Sigmoid colon (tissue), 7 donors: ENCODE measurements around the gene GFM1. TPM values are rescaled to one million over a fixed set of nuclear protein-coding genes. Genes with fewer than 3 reads are reported as not detected.

Experiments used
- DNase-seq: peaks from one replicate; pipeline ENCODE4 v3.0.0-alpha.2; 2019
- H3K27ac ChIP-seq, 4 donors: fragments of 200-600 bp; sonication (generic); one replicate each; pipeline ENCODE4 v1.5.1; 2016 to 2019; ENCODE audit warnings: mild to moderate bottlenecking in 1 of 4
- H3K27me3 ChIP-seq, 3 donors: fragments of 200-600 bp; sonication (generic); one replicate each; pipeline ENCODE4 v1.5.1; 2019; ENCODE audit warnings: mild to moderate bottlenecking in 1 of 3
- H3K36me3 ChIP-seq, 4 donors: fragments of 200-600 bp; sonication (generic); one replicate each; pipeline ENCODE4 v1.5.1; 2016 to 2019
- H3K4me1 ChIP-seq, 4 donors: fragments of 200-600 bp; sonication (generic); one replicate each; pipeline ENCODE4 v1.5.1; 2017 to 2019
- H3K4me3 ChIP-seq, 4 donors: fragments of 200-600 bp; sonication (generic); one replicate each; pipeline ENCODE4 v1.5.1; 2017 to 2019; ENCODE audit warnings: mild to moderate bottlenecking in 2 of 4, moderate library complexity in 1 of 4
- H3K9me3 ChIP-seq, 4 donors: fragments of 200-600 bp in 3 of 4; sonication (generic) in 3 of 4; one replicate each; pipeline versions ENCODE4 v1.5.1 to v1.6.1; 2013 to 2019
- CTCF ChIP-seq, 4 experiments: fragments of 450-650 bp in 3 of 4; fragments of 200-600 bp in 1 of 4; IDR thresholded peaks; one replicate each; pipeline ENCODE4 v1.5.1; 2016 to 2019; ENCODE audit warnings: antibody characterized with exemption in 4 of 4, mild to moderate bottlenecking in 3 of 4, moderate library complexity in 2 of 4
- EP300 ChIP-seq, 4 donors: sonication (generic); formaldehyde crosslinking; IDR thresholded peaks; one replicate each; pipeline ENCODE4 v1.6.1; 2017; ENCODE audit warnings: antibody characterized with exemption in 4 of 4
- POLR2A ChIP-seq, 2 donors: fragments of 450-650 bp; IDR thresholded peaks; one replicate each; pipeline ENCODE4 v1.6.1; 2016; ENCODE audit warnings: antibody characterized with exemption in 2 of 2, mild to moderate bottlenecking in 2 of 2, moderate library complexity in 2 of 2
- POLR2AphosphoS5 ChIP-seq, 4 donors: sonication (generic); formaldehyde crosslinking; IDR thresholded peaks; one replicate each; pipeline ENCODE4 v1.6.1; 2017; ENCODE audit warnings: antibody characterized with exemption in 4 of 4
- WGBS, 2 donors: extraction: QIAGEN DNeasy Blood & Tissue Kit; methylation state at CpG; one replicate each; pipeline ENCODE4 v1.1.7; 2013; 5-methylcytosine and 5-hydroxymethylcytosine counted together
- intact Hi-C: fragments of 100-400 bp; cut with DNase I; formaldehyde crosslinking; loops from one replicate; pipeline ENCODE4 v1.15.1; 2023
- polyA plus RNA-seq, 3 donors: library from polyadenylated mRNA; stranded (reverse); fragments of 200-250 nt; gene quantifications; one replicate each; pipeline ENCODE4 v1.2.3, GENCODE V29; 2013
- total RNA-seq, 4 donors: library from RNA; depleted of rRNA; stranded (reverse); fragments of >200 nt; gene quantifications; one replicate each; pipeline ENCODE4 v1.1.0, GENCODE V29; 2016
- donor health status: healthy with polysubstance abuse.
- donor health status: Bipolar disorder and iron deficiency.
- donor health status: healthy.

The GFM1 gene
- total RNA-seq (10 to 100 TPM; 32.7 to 56.2 (median 42.7) TPM), polyA plus RNA-seq (10 to 100 TPM; 10.2 to 23.0 (median 16.8) TPM)

- no peaks in the 10 kb centered on the region for H3K27me3 ChIP-seq
Measured at GRCh38 chr3:158644345-158644908, at the start of gene GFM1. Gene GFM1, plus strand, starts transcription at chr3:158644527. Its CDS starts 108 bp downstream, at chr3:158644635.

GRCh38 chr3:158600787-158601186 is 43.5 kb upstream of the GFM1 start:
- no peaks in the 10 kb centered on the region for H3K9me3 ChIP-seq
- H3K27ac ChIP-seq: no peak overlapping the region
- peaks cover 0 to 42% (median 0%) of the 10 kb centered on the region in 4 donors for H3K36me3 ChIP-seq
- H3K4me3 ChIP-seq: no peak overlapping the region
- 96 to 98% methylated on average over 2 of the region's 2 CpGs for WGBS, 2 donors
- intact Hi-C loops: no loop called here
- TF ChIP-seq POLR2A (IDR thresholded peaks at IDR 0.05) (no peak), EP300 (IDR thresholded peaks at IDR 0.05) (no peak), POLR2AphosphoS5 (IDR thresholded peaks at IDR 0.05) (no peak), CTCF (IDR thresholded peaks at IDR 0.05) (no peak)
- no peaks in the 10 kb centered on the region for H3K4me1 ChIP-seq
- no peaks in the 10 kb centered on the region for H3K27me3 ChIP-seq
- no peak for DNase-seq

More at GRCh38 chr3:158644345-158644908, at the start of gene GFM1:
- Histone ChIP-seq H3K4me1 (peaks cover 0 to 18% (median 14%) of the 10 kb centered on the region in 4 donors), H3K9me3 (no peaks in the 10 kb centered on the region), H3K4me3 (peak within 1 kb of the TSS; percentile 83 to 90 (median 86)), H3K27ac (peak within 1 kb of the TSS; percentile 85 to 90 (median 86)), H3K36me3 (peaks cover 0 to 35% (median 3%) of the 10 kb centered on the region in 4 donors)
- peak; percentile 96 for DNase-seq
- intact Hi-C loops: loop anchor here (5.0 to 10.0 kb wide), 2 partner anchors 70 to 158 kb away; partner anchors contain the start of genes MFSD1 and MLF1
- whole genome bisulfite sequencing, 2 donors: 0 to 1% methylated on average over 42 of the region's 42 CpGs
- TF ChIP-seq CTCF (IDR thresholded peaks at IDR 0.05): peak; percentile 59 to 76 (median 62)
- no peak for TF ChIP-seq EP300 (IDR thresholded peaks at IDR 0.05)
- TF ChIP-seq POLR2AphosphoS5 (IDR thresholded peaks at IDR 0.05): peak; percentile 55 to 87 (median 87)
- peak; percentile 10 to 55 for TF ChIP-seq POLR2A (IDR thresholded peaks at IDR 0.05)

- H3K36me3 ChIP-seq: peaks cover 0 to 44% (median 0%) of the 10 kb centered on the region in 4 donors
- no peaks in the 10 kb centered on the region for H3K4me1 ChIP-seq
- intact Hi-C loops: no loop called here
- no peak for DNase-seq
- no peaks in the 10 kb centered on the region for H3K27me3 ChIP-seq
- H3K27ac ChIP-seq: no peak overlapping the region
- TF ChIP-seq POLR2AphosphoS5 (IDR thresholded peaks at IDR 0.05): no peak
- TF ChIP-seq CTCF (IDR thresholded peaks at IDR 0.05): no peak
- no peak for TF ChIP-seq POLR2A (IDR thresholded peaks at IDR 0.05)
- TF ChIP-seq EP300 (IDR thresholded peaks at IDR 0.05): no peak
- H3K9me3 ChIP-seq: no peaks in the 10 kb centered on the region
- no peak overlapping the region for H3K4me3 ChIP-seq
Measured at GRCh38 chr3:158602227-158602626, 42.1 kb upstream of the GFM1 start.

GRCh38 chr3:158617982-158618875 is 26.1 kb upstream of the GFM1 start:
- Histone ChIP-seq H3K27ac (no peak overlapping the region), H3K36me3 (no peaks in the 10 kb centered on the region), H3K27me3 (no peaks in the 10 kb centered on the region), H3K9me3 (peaks cover 0 to 5% (median 0%) of the 10 kb centered on the region in 4 donors), H3K4me1 (no peaks in the 10 kb centered on the region), H3K4me3 (no peak overlapping the region)
- intact Hi-C loops: no loop called here
- no peak for TF ChIP-seq EP300 (IDR thresholded peaks at IDR 0.05)
- TF ChIP-seq CTCF (IDR thresholded peaks at IDR 0.05): no peak
- TF ChIP-seq POLR2AphosphoS5 (IDR thresholded peaks at IDR 0.05): no peak
- no peak for TF ChIP-seq POLR2A (IDR thresholded peaks at IDR 0.05)
- WGBS, 2 donors: 58 to 63% methylated on average over 1 of the region's 1 CpG
- no peak for DNase-seq
